Karpas-422 (cell line): ENCODE data around the gene CNST. TPM values are rescaled to one million over a fixed set of nuclear protein-coding genes. Genes with fewer than 3 reads are reported as not detected.

ENCODE experiments used
- DNase-seq: peaks from one replicate; pipeline ENCODE4 v3.0.0-alpha.2; 2015
- H2AFZ ChIP-seq: fragments of 200-600 bp; sonication (generic); 2 replicates; pipeline ENCODE4 v1.6.1; 2014; ENCODE audit warnings: antibody characterized with exemption, low read length, mixed read lengths
- H3K27ac ChIP-seq: fragments of 200-600 bp; sonication (generic); 2 replicates; pipeline ENCODE4 v1.5.1; 2014; ENCODE audit warnings: mild to moderate bottlenecking, low read length, moderate library complexity
- H3K27me3 ChIP-seq: fragments of 200-600 bp; sonication (generic); 2 replicates; pipeline ENCODE4 v1.6.1; 2014; ENCODE audit warnings: low read length, mixed read lengths
- H3K36me3 ChIP-seq: fragments of 200-600 bp; sonication (generic); 2 replicates; pipeline ENCODE4 v1.6.1; 2014; ENCODE audit warnings: low read length, mixed read lengths; ENCODE audit not compliant: insufficient read depth
- H3K4me1 ChIP-seq: fragments of 200-600 bp; sonication (generic); 2 replicates; pipeline ENCODE4 v1.6.1; 2014; ENCODE audit warnings: mild to moderate bottlenecking, low read length, mixed read lengths
- H3K4me2 ChIP-seq: fragments of 200-600 bp; sonication (generic); 2 replicates; pipeline ENCODE4 v1.6.1; 2014; ENCODE audit warnings: low read length, low read depth, mild to moderate bottlenecking; ENCODE audit not compliant: poor library complexity, severe bottlenecking
- H3K4me3 ChIP-seq: fragments of 200-600 bp; sonication (generic); 2 replicates; pipeline ENCODE4 v1.5.1; 2014; ENCODE audit warnings: mild to moderate bottlenecking, antibody characterized with exemption, low read length, mixed read lengths
- H3K79me2 ChIP-seq: fragments of 200-600 bp; sonication (generic); 2 replicates; pipeline ENCODE4 v1.6.1; 2014; ENCODE audit warnings: mild to moderate bottlenecking, low read length, mixed read lengths
- H3K9ac ChIP-seq: fragments of 200-600 bp; sonication (generic); 2 replicates; pipeline ENCODE4 v1.6.0; 2014; ENCODE audit warnings: low read length
- H3K9me2 ChIP-seq: fragments of 200-600 bp; sonication (generic), shearing (Covaris generic); replicated peaks from 2 replicates; pipeline ENCODE4 v1.6.0; 2014; ENCODE audit warnings: mild to moderate bottlenecking, low read length, moderate library complexity; ENCODE audit not compliant: insufficient read depth
- H3K9me3 ChIP-seq: fragments of 300-700, 200-600 bp; sonication (generic); 2 replicates; pipeline ENCODE4 v1.6.1; 2014; ENCODE audit warnings: low read length, mixed read lengths
- H4K20me1 ChIP-seq: fragments of 200-600 bp; sonication (generic); 2 replicates; pipeline ENCODE4 v1.6.1; 2014; ENCODE audit warnings: mild to moderate bottlenecking, antibody characterized with exemption, low read length, low read depth; ENCODE audit not compliant: insufficient read depth
- total RNA-seq: library from RNA; depleted of rRNA; stranded (reverse); fragments of >200 nt; shearing (Covaris generic); gene quantifications from 2 replicates; pipeline ENCODE4 v1.2.3, GENCODE V29; 2014; ENCODE audit warnings: low replicate concordance

CNST gene
- total RNA-seq, 1 experiment from 2014 or later = 29.7 TPM

DNA sequence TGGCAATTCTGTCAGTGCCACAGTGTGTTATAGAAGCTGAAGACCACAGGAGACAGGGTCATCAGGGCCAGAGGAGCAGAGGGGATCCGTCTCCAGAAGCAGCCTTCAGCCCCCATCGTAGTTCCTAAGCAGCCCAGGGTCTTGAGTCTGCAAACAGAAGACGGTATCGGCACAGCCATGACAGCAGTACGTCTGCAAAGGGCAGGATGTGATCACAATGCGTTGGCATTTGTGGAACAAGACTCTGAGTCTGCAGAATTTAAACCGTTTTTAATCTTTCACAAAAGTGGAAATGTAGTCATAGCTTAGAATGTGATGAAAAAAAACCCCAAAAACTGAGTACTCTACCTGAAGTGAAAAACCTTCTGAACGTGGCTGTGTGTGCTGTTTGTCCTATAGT is 113.9 kb downstream of the CNST start:
- Histone ChIP-seq H3K36me3 (no peaks in the 10 kb centered on the region), H3K27me3 (no peaks in the 10 kb centered on the region), H3K79me2 (no peaks in the 10 kb centered on the region), H3K4me2 (no peak overlapping the region), H3K4me1 (peaks cover 27% of the 10 kb centered on the region), H4K20me1 (no peaks in the 10 kb centered on the region), H3K9me2 (no peaks in the 10 kb centered on the region), H3K9me3 (no peaks in the 10 kb centered on the region), H2AFZ (no peak overlapping the region), H3K27ac (no peak overlapping the region), H3K4me3 (no peak overlapping the region), H3K9ac (no peak overlapping the region)
- DNase-seq = no peak

- Histone ChIP-seq H3K4me3 (no peak overlapping the region), H3K4me1 (peaks cover 27% of the 10 kb centered on the region), H3K79me2 (no peaks in the 10 kb centered on the region), H2AFZ (no peak overlapping the region), H3K4me2 (peak overlapping the region; percentile 68), H3K9ac (peak overlapping the region; percentile 61; the same call in 1 of the 2 replicates), H3K9me2 (no peaks in the 10 kb centered on the region), H3K9me3 (no peaks in the 10 kb centered on the region), H3K36me3 (no peaks in the 10 kb centered on the region), H3K27ac (peak overlapping the region; percentile 80), H4K20me1 (no peaks in the 10 kb centered on the region), H3K27me3 (no peaks in the 10 kb centered on the region)
- no peak for DNase-seq
These were observed 114.5 kb downstream of the CNST start for GRCh38 chr1:246680696-246681130.

- Histone ChIP-seq H3K36me3 (no peaks in the 10 kb centered on the region), H3K9me3 (no peaks in the 10 kb centered on the region), H3K4me2 (peak overlapping the region; percentile 68), H3K27ac (peak overlapping the region; percentile 80), H3K27me3 (no peaks in the 10 kb centered on the region), H3K9me2 (no peaks in the 10 kb centered on the region), H3K79me2 (no peaks in the 10 kb centered on the region), H3K4me3 (peak overlapping the region; percentile 16; the same call in 1 of the 2 replicates), H3K9ac (peak overlapping the region; percentile 61), H4K20me1 (no peaks in the 10 kb centered on the region), H3K4me1 (peaks cover 27% of the 10 kb centered on the region), H2AFZ (peak overlapping the region; percentile 32; the same call in 1 of the 2 replicates)
- peak; percentile 92 for DNase-seq
These were observed 115.9 kb downstream of the CNST start for GRCh38 chr1:246681900-246682895.

DNA sequence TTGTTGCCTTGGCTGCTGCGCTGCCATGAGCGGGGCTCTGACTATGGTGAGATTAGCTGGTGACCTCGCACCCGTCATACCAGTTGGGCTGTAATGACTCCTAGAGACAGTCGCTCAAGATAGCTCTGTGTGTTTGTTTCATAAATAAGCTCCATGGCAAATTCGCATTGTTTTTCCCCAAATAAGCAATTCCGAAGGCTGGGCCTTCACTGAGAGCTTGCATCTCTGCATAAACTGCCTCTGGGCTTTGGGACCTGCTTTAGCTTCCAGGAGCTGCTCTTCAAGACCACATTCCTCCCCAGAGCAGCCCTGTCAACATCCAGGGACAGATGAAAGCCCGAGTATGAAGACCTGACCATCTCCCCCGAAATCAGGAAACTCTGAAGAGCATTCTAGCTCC is 117.3 kb downstream of the CNST start:
- H2AFZ ChIP-seq = no peak overlapping the region
- H3K36me3 ChIP-seq = no peaks in the 10 kb centered on the region
- no peak overlapping the region for H3K9ac ChIP-seq
- no peaks in the 10 kb centered on the region for H3K9me2 ChIP-seq
- no peaks in the 10 kb centered on the region for H3K27me3 ChIP-seq
- H3K27ac ChIP-seq = no peak overlapping the region
- peaks cover 33% of the 10 kb centered on the region for H3K4me1 ChIP-seq
- no peaks in the 10 kb centered on the region for H3K79me2 ChIP-seq
- no peaks in the 10 kb centered on the region for H4K20me1 ChIP-seq
- H3K4me3 ChIP-seq = no peak overlapping the region
- H3K4me2 ChIP-seq = no peak overlapping the region
- no peaks in the 10 kb centered on the region for H3K9me3 ChIP-seq
- DNase-seq = no peak

DNA sequence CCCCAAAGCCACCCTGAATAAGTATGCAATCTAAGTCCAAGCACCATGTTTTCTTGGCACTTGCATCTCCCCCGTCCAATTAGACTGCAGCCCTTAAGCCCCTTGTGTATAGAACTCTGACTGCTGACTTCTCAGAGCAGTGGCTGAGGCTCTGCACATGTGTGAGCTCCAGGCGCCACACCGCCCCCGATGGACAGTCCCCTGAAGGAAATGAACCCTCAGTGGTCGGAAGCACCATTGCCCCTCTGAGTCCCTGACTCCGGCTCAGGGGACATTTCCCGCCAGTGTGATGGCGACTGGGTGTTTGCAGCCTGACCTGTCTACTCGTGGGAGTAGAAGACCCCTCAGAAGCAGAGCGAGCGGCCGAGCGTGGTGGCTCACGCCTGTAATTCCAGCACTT is 120.7 kb downstream of the CNST start:
- Histone ChIP-seq H3K9me3 (no peaks in the 10 kb centered on the region), H3K36me3 (no peaks in the 10 kb centered on the region), H3K9ac (no peak overlapping the region), H3K4me1 (peaks cover 26% of the 10 kb centered on the region), H2AFZ (no peak overlapping the region), H3K4me3 (no peak overlapping the region), H3K27me3 (no peaks in the 10 kb centered on the region), H3K27ac (no peak overlapping the region), H3K9me2 (no peaks in the 10 kb centered on the region), H3K79me2 (no peaks in the 10 kb centered on the region), H4K20me1 (no peaks in the 10 kb centered on the region), H3K4me2 (no peak overlapping the region)
- no peak for DNase-seq

GRCh38 chr1:246689409-246690008 is 123.3 kb downstream of the CNST start:
- Histone ChIP-seq H3K9me3 (no peaks in the 10 kb centered on the region), H3K4me1 (peaks cover 21% of the 10 kb centered on the region), H3K27ac (peak overlapping the region; percentile 13; the same call in 1 of the 2 replicates), H3K4me2 (peak overlapping the region; percentile 96), H3K79me2 (no peaks in the 10 kb centered on the region), H3K27me3 (no peaks in the 10 kb centered on the region), H3K4me3 (peak overlapping the region; percentile 74), H2AFZ (peak overlapping the region; percentile 89; the same call in 1 of the 2 replicates), H4K20me1 (no peaks in the 10 kb centered on the region), H3K9ac (peak overlapping the region; percentile 76), H3K9me2 (no peaks in the 10 kb centered on the region), H3K36me3 (0 out of 2 replicates have a peak, but pooled peaks cover 2% of the 10 kb centered on the region)
- peak; percentile 95 for DNase-seq

- Histone ChIP-seq H3K9me3 (no peaks in the 10 kb centered on the region), H2AFZ (peak overlapping the region; percentile 89; the same call in 1 of the 2 replicates), H3K27ac (no peak overlapping the region; the same call in 1 of the 2 replicates), H3K4me2 (peak overlapping the region; percentile 96), H3K27me3 (no peaks in the 10 kb centered on the region), H3K4me1 (peaks cover 21% of the 10 kb centered on the region), H3K4me3 (peak overlapping the region; percentile 74), H3K79me2 (no peaks in the 10 kb centered on the region), H4K20me1 (no peaks in the 10 kb centered on the region), H3K9me2 (no peaks in the 10 kb centered on the region), H3K9ac (peak overlapping the region; percentile 76), H3K36me3 (0 out of 2 replicates have a peak, but pooled peaks cover 2% of the 10 kb centered on the region)
- DNase-seq = peak; percentile 43
These were observed 123.8 kb downstream of the CNST start for GRCh38 chr1:246690100-246690499.
